Hematopoietic multipotent progenitor cell (in vitro differentiated cells): Measurements from ENCODE around the gene CASP3. TPM values are rescaled to one million over a fixed set of nuclear protein-coding genes. Genes with fewer than 3 reads are reported as not detected.

ENCODE experiments used
- DNase-seq, 3 donors: peaks; one replicate each; pipeline ENCODE4 v3.0.0-alpha.2; 2011 to 2015; ENCODE audit warnings: low read depth in 2 of 3, low spot score in 2 of 3
- total RNA-seq: library from RNA; depleted of rRNA; stranded (reverse); fragments of >200 nt; gene quantifications from one replicate; pipeline ENCODE4 v1.2.3, GENCODE V29; 2012

Gene CASP3
- total RNA-seq = 25.6 TPM

GRCh38 chr4:184649026-184649970, at the start of gene CASP3, which contains the start of gene PRIMPOL:
Gene CASP3 (minus strand): TSS chr4:184649447. CDS start chr4:184638453, 10,994 bp downstream.
Gene PRIMPOL (plus strand): TSS chr4:184649738. CDS start chr4:184657141, 7,403 bp downstream.
- peak; percentile 91 to 96 (median 95) for DNase-seq

GRCh38 chr4:184697956-184698355, 48.7 kb upstream of the CASP3 start:
- DNase-seq = no peak

GRCh38 chr4:184695178-184695896, 46.1 kb upstream of the CASP3 start:
- no peak for DNase-seq

- no peak for DNase-seq
These were observed 45.2 kb upstream of the CASP3 start for GRCh38 chr4:184694412-184694956.

DNA sequence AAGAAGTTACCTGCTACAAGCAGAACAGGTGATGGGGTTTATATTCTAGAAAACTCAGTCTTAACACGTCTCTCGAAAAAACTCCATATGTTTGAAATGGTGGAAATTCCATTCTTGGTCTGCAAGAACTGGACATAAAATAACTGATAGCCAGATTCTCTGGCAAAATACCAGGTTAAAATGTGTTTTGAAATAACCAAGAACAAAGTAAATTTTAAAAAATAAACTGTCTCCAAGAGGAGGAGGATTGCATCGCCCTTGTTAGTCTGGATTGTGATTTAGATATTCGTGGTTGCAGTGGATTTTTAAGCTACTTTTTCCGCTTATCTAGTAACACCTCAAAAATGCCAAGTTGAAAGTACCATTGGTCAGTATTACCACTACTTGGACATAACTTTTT, 43.8 kb upstream of the CASP3 start:
- DNase-seq = no peak

DNA sequence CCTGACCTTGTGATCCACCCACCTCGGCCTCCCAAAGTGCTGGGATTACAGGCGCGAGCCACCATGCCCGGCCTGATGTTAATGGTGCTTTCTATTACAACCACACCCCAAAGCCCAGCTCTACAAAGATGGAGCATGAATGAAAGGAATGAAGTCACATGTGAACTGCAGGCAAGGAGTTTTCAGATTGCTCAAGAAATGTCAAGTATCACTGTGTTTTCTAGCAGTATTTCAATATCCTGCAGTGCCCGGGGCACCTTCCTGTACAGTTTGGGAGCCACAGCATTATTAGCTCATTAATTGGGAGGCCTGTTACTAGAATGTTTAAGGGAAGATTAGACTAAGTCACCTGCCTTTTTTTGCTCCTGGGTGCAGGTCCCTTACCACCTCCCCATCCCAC, 40.4 kb upstream of the CASP3 start:
- no peak for DNase-seq

GRCh38 chr4:184688447-184688846, 39.2 kb upstream of the CASP3 start:
- peak in 2 of 3 donors; percentile 21 to 61 for DNase-seq

- no peak for DNase-seq
These were observed 38.8 kb upstream of the CASP3 start for GRCh38 chr4:184688005-184688404.

DNA sequence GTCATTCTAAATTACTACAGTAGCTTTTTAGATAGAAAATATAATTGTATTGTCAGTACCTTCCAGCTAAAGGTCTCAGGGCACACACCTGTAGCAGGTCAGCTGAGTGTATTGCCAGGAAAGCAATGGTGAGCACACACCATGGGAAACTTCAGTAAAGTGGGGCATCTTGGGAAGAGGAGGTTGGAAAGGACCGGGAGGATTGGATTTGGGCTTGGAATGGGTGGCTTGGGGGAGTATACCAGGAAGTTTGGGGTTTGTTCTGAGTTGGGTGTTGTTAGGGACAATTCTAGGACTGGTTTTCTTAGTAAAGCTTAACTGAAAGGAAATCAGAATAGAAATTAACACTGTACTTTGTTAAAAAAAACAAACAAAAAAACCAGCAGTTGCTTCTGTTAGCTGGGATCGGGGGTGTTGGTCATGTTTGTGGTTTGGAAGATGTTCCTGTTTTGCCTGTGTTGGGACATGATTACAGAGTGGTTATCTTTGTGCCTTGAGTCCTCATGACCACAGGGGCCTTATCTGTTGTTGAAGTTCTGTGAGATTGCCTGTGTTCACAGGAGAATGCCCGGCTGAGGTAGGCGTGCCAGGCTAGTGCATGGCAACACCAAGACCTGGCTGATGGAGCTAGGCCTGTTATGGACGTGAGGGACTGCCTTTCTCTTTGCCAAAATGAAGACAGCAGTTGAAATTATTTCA, 35.4 kb upstream of the CASP3 start:
- DNase-seq = peak in 2 of 3 donors; percentile 92 to 96

DNA sequence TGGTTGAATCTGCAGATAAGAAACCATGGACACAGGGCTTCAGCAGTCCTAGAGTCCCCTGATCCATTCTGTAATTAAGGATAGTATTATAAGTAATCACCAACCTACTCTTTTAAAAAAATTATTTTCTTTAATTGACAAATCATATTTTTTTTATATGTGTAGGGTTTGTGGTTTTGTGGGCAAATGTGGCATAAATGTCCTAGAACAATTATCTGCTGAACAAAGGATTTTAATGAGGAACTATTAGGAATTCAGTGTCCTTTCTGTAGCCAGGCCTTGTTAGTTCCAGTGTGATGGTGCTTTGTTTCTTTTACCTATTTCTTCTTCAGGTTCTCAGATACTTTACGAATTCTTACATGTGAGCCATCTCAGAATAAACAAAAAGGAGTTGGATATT, 32.7 kb upstream of the CASP3 start:
- DNase-seq = no peak

DNA sequence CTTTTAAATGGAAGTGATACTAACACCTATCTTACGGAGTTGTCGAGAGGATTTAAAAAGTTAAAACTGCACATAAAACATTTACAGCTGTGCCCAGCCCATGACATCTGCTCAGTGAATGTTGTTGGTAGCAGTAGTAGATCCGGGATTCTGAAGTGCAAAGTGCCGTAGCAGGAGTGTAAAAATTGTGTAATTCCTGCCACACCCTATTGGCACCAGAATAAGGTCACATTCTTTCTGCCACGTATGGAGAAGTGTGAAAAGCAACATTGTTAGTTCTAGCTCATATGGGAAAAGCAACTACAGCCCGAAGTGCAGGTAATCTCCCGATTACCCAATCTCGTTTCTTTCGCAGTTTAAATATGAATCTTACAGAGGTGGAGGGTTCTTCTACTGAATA, 31.5 kb upstream of the CASP3 start:
- DNase-seq = no peak

- DNase-seq = peak in 1 of 3 donors; percentile 51
These were observed 26.7 kb upstream of the CASP3 start for GRCh38 chr4:184675821-184676492.

DNA sequence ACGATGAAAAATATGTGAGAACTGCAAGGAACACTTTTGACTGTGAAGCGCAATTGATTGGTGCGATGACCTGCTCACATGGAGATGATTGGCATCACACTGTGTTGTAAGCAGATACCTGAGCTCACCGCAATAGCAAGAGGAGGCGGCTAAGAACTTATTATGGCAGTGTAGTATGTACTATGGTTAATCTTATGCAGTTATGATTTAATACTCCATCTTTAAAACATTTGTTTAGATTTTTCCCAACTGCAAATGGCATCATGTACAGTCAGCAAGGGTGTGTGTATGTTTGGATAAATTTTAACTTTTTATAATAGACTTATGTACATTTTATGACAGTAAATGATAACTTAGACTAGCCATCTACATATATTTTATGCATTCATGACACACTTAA, 25.8 kb upstream of the CASP3 start:
- DNase-seq = no peak

- no peak for DNase-seq
These were observed 24.8 kb upstream of the CASP3 start for GRCh38 chr4:184674011-184674410.

DNA sequence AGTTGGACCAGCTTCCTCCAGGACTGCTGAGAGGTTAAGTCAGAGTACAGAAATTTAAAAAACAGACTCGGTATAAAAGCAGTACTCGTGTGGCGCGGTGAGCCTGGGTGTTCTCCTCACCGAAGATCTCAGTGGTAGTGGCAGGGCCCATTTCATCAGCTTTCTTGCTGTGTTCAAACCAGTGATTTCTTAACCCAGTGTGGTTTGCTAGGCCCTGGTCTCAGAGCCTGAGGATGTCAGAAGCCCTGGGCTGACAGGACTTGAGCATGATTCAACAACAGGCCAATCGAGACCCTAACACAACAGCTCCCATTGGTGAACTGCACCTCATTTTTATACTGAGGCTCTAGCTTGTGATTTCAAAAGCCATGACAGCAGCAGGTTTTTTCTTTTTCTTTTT, 23.5 kb upstream of the CASP3 start:
- DNase-seq = no peak

- DNase-seq = no peak
These were observed 21.9 kb upstream of the CASP3 start for GRCh38 chr4:184671101-184671500.

DNA sequence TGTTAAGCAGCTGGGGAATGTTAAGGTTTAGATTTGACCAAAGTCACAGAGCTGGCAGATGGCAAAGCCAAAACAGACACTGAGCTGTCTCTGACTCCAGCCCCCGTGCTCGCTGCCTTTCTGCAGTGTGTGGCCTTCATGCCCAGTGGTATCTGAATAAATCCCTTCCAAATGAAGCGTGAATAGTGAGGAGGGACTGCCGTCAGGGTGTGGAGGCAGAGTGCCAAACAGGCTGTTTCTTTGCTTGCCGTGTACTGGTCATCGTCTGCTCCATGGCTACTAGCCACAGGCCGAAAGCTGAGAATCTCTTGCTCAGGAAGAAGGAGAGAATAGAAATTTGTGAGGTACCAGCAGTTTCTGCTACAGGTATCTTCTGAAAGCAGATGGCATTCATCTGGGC, 20.0 kb upstream of the CASP3 start:
- no peak for DNase-seq

DNA sequence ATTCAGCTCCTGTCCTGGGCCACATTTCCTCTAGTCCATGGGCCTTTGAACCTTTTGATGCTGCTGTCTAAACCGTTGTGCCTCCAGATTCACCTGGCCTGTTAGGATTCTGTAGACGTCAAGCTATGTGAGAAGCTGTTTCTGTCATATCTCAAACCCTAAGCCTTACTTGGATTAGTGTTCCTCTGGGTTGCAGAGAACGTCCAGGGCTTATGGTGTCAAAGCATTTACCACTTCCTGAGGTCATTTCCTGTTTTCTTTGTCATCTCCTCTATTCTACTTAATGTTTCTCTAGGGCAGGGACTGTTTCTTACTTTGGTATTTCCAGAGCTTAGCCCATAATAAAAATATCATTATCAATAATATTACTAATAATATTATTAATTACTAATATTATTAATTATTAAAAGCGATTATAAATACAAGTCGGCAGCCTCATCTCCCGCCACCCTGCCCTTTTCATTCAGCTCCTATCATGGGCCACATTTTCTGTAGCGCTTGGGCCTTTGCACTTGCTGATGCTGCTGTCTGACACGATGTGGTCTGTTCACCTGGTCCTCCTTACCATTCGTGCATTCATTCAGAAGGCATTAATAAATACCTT, 19.4 kb upstream of the CASP3 start:
- DNase-seq = peak in 2 of 3 donors; percentile 44 to 79

DNA sequence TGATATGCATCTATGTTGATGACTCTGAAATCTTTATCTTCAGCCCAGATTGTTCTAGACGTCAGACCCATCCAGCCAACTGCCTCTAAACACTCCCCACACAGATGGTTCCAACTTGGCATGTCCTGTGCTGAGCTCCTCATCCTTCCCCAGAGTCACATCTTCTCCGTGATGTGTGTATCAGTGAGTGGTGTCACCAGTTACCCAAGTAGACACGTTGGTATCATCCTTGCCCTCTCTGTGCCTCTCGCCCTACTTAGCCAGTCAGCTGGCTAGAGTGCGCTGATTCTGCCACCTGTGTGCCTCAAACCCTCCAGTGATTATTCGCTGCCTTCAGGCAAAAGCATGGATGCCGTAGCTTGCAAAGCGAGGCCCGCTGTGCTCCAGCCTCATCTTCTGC, 18.8 kb upstream of the CASP3 start:
- no peak for DNase-seq

- DNase-seq = no peak
These were observed 17.4 kb upstream of the CASP3 start for GRCh38 chr4:184666670-184667069.
